ENCODE measurements around the gene TMUB1.
"Not testable (repeated sequence)": the region's sequence is repeated elsewhere in the genome, so short reads cannot be mapped to it uniquely, and the experiment has no call there.

TMUB1 gene

GRCh38 chr7:151048911-151049463 lies 34.3 kb downstream of the TMUB1 start:
- DNase-seq (ENCODE audit: low spot score) = no peak

- no peak for DNase-seq (ENCODE audit: low spot score)
Observed at GRCh38 chr7:151047976-151048815, 35.1 kb downstream of the TMUB1 start, which contains the start of gene ASIC3. TSS of gene ASIC3 (plus strand) at chr7:151048531. CDS start at chr7:151048886, 355 bp downstream.

- DNase-seq (ENCODE audit: low spot score) = no peak
Observed at GRCh38 chr7:151046603-151047573, 36.4 kb downstream of the TMUB1 start.

- DNase-seq (ENCODE audit: low spot score) = no peak
Observed at GRCh38 chr7:151045967-151046366, 37.3 kb downstream of the TMUB1 start.

GRCh38 chr7:151045262-151045661 lies 38.0 kb downstream of the TMUB1 start:
- DNase-seq (ENCODE audit: low spot score) = no peak

- DNase-seq (ENCODE audit: low spot score) = no peak
Observed at GRCh38 chr7:151043959-151044358, 39.3 kb downstream of the TMUB1 start.

- not testable (repeated sequence) for DNase-seq (ENCODE audit: low spot score)
Observed at GRCh38 chr7:151043449-151043848, 39.8 kb downstream of the TMUB1 start.

- DNase-seq (ENCODE audit: low spot score) = no peak
Observed at GRCh38 chr7:151040616-151041375, 42.5 kb downstream of the TMUB1 start.

- no peak for DNase-seq (ENCODE audit: low spot score)
Observed at GRCh38 chr7:151039850-151040548, 43.3 kb downstream of the TMUB1 start.

DNA sequence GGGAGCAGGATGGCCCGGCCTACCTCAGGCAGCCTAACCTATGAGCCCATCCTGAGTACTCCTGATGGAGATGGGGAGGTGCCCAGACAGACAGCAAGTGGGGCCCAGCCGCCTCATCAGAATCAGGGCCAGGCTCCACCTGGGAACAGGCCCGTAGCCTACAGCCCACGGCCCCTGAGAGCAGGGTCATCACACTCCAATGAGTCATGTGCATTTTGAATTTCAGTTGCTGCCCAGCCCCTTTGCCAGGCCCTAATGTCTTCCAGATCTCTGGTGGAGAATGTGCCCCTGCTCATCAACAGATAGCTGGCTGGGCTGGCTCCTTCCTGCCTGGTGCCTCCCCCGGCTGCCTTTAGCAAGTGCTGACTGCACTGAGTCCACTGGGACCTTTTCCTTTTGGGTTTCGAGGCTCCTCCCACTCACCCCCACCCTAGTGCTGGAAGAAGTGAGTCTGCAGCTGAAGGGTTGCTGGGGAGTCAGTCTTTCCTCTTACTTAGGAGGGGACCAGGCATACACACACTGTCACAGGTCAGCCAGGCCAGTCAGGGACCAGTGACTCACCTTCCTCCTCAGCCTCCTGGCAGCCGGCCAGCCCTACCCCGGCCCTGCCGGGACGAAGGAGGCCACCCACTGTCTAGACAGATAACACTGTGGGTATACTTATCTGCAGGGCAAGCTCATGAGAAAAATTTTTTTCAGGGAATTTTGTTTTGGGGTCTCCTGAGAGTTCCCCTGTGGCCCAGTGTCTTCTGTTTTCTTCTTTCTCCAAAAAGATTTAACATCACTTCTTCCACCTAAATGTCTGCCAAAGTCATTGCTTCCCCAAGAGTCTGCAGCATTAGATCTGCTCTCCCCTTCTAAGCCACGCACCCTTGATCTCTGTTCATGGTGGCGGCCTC lies 44.1 kb downstream of the TMUB1 start:
- no peak for DNase-seq (ENCODE audit: low spot score)

DNA sequence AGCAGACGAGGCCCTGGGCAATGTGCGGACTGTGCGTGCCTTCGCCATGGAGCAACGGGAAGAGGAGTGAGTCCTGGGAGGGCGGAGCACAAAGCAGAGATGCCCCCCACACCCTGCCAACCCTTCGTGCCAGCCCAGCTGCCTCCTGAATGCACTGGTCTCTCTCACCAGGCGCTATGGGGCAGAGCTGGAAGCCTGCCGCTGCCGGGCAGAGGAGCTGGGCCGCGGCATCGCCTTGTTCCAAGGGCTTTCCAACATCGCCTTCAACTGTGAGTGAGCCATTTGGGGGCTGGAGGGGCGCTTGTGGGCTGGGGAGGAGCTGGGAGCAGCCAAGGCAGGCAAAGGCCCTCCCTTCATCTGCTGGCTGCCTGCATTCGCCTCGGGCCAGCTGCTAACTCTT lies 47.4 kb downstream of the TMUB1 start:
- DNase-seq (ENCODE audit: low spot score) = no peak

DNA sequence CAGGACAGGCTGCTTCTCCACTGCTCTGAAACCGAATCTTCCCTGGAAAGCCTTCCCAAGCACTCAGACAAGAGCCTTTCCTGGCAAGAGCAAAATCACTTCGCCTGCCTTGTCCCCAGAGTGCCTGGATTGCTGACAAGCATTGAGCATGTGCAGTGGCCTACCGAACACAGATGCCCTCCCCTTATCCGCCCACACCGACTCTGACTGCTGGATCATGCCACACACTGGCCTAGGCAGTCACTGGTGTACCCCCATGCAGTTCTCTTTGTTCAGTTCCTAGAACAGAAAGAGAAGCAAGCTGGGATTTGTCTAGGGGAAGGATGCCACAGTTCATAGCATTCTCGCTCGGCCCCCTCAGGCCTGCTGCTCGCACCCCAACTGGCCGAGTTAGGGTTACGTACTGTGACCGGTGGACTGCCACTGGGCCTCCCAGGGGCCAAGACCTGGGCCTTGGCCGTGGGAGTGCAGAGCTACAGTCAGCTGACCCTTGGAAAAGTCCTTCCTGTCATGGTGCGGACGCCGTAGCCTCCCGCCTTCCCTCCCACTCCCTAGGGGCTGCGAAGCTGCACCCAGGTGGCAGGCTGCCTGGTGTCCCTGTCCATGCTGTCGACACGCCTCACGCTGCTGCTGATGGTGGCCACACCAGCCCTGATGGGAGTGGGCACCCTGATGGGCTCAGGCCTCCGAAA lies 48.1 kb downstream of the TMUB1 start:
- no peak for DNase-seq (ENCODE audit: low spot score)

- DNase-seq (ENCODE audit: low spot score) = no peak
Observed at GRCh38 chr7:151034312-151035025, 48.8 kb downstream of the TMUB1 start.

DNA sequence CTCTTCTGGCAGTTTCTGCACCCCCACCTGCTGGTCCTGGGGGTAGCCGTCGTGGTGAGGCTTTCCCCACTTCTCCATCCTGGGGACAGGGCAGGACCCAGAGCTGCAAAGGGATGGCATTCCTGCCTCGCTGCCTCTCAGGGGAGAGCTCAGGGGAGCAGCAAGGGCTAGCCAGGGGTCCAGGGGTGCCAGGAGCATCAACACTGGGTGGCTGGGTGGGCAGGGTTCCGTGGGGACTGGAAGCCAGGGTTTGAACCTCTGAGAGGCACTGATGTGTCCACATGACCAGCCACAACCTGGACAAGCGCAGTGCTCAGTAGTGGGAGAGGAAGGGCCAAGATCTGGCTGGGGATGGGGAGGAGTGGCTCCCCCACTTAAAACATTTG lies 49.4 kb downstream of the TMUB1 start:
- DNase-seq (ENCODE audit: low spot score) = no peak

DNA sequence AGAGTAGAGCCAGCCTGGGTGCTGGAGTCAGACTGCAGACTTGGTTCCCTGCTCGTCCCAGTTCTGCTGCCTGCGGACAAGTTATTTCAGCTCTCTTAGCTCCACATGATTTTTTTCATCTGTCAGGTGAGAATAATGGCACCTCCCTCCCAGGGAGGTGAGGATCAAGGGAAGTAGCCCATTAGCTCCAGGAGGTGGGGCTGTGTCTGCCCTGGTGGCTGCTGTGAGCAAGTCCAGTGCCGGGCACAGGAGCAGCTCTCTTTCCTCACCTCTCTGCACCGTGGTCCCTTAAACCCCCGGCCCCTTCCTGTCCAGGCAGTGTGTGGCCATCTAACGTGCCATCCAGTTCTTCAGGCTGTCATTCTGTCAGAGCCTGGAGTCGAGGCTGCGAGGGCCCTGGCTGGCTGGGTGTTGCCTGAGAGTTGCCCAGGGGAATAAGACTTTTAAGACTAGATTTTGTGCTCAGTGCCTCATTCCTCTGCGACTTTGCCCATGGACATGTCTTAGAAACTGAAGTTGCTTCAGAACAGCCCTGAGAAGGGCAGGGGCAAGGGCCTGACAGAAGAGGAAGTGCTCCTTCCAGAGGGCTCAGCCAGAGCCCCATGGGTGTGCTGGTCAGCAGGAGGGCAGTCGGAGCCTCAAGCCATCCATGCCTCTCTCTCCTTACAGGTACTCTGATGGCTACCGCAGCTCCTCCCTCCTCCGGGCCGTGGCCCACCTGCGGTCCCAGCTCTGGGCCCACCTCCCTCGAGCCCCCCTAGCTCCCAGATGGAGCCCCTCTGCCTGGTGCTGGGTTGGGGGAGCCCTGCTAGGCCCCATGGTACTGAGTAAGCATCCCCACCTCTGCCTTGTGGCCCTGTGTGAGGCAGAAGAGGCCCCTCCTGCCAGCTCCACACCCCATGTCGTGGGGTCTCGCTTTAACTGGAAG lies 50.1 kb downstream of the TMUB1 start:
- DNase-seq (ENCODE audit: low spot score) = no peak

Measured in germinal center (tissue), 1 donor.